Adrenal gland (tissue), 5 donors: ENCODE results near the gene FAM83E.

Experiments
- CTCF ChIP-seq, 6 experiments: fragments of 450-650 bp in 4 of 6; fragments of 200-600 bp in 2 of 6; sonication (generic) in 1 of 6; IDR thresholded peaks; 1 replicate in 5 of 6; 2 replicates in 1 of 6; pipeline versions ENCODE4 v1.5.1 to v1.8.0; 2016 to 2021; ENCODE audit warnings: antibody characterized with exemption in 6 of 6, mild to moderate bottlenecking in 2 of 6, moderate library complexity in 1 of 6
- POLR2A ChIP-seq, 2 donors: fragments of 450-650 bp; IDR thresholded peaks; one replicate each; pipeline ENCODE4 v1.6.1; 2017; ENCODE audit warnings: antibody characterized with exemption in 2 of 2, mild to moderate bottlenecking in 2 of 2, moderate library complexity in 1 of 2
- donor health status: DM: no; HTN: no; CAD: no.

GRCh38 chr19:48661711-48662090 lies 46.8 kb upstream of the FAM83E start:
- TF ChIP-seq CTCF (IDR thresholded peaks at IDR 0.05) (no peak), POLR2A (IDR thresholded peaks at IDR 0.05) (no peak)
